MCF 10A (cell line): ENCODE results near the gene CD47. TPM values are rescaled to one million over a fixed set of nuclear protein-coding genes. Genes with fewer than 3 reads are reported as not detected.

Experiments
- BruUV-seq: library from RNA; stranded (reverse); fragments of 400-500 nt; replicated peaks from 2 replicates; lab custom pipeline; 2021; lab: Mats Ljungman, UMichigan
- CTCF ChIA-PET: fragments of 300-600 bp; sonication (Branson Sonifier 250); formaldehyde crosslinking; extraction: SDS; loops from one replicate; lab custom pipeline; 2021; ENCODE audit warnings: antibody characterized with exemption, inconsistent platforms; lab: Yijun Ruan, JAX
- POLR2A ChIA-PET: fragments of 300-600, 350-650 bp; sonication (Branson Sonifier 250); formaldehyde crosslinking; extraction: SDS; loops from one replicate; lab custom pipeline; 2020; ENCODE audit warnings: antibody characterized with exemption, inconsistent platforms; lab: Yijun Ruan, JAX
- DNase-seq: peaks from one replicate; pipeline ENCODE4 v3.0.0-alpha.2; 2018; ENCODE audit not compliant: unreplicated experiment
- H3K27ac Mint-ChIP-seq: one replicate; pipeline ENCODE4 v1.8.0; 2022; ENCODE audit warnings: mild to moderate bottlenecking, low read depth, mixed read lengths; ENCODE audit not compliant: unreplicated experiment
- H3K27me3 Mint-ChIP-seq: one replicate; pipeline ENCODE4 v1.8.0; 2022; ENCODE audit warnings: mixed read lengths; ENCODE audit not compliant: insufficient read depth, unreplicated experiment
- H3K36me3 Mint-ChIP-seq: one replicate; pipeline ENCODE4 v1.8.0; 2022; ENCODE audit warnings: mild to moderate bottlenecking, moderate library complexity, mixed read lengths; ENCODE audit not compliant: insufficient read depth, unreplicated experiment
- H3K4me1 Mint-ChIP-seq: one replicate; pipeline ENCODE4 v1.8.0; 2022; ENCODE audit warnings: mixed read lengths; ENCODE audit not compliant: insufficient read depth, unreplicated experiment
- H3K4me3 Mint-ChIP-seq: one replicate; pipeline ENCODE4 v1.8.0; 2022; ENCODE audit warnings: mild to moderate bottlenecking, moderate library complexity, mixed read lengths; ENCODE audit not compliant: unreplicated experiment
- H3K9me3 Mint-ChIP-seq: one replicate; pipeline ENCODE4 v1.8.0; 2022; ENCODE audit warnings: mixed read lengths; ENCODE audit not compliant: unreplicated experiment
- intact Hi-C: fragments of 100-400 bp; cut with micrococcal nuclease; formaldehyde crosslinking; loops from 2 replicates; pipeline ENCODE4 v1.14.1; 2022
- total RNA-seq: library from RNA; stranded (reverse); gene quantifications from 2 replicates; pipeline ENCODE4 v1.2.3, GENCODE V29; 2022
- TF ChIP-seq, protein P1 (sequence below): fragments of 200-600 bp; IDR thresholded peaks from one replicate; pipeline ENCODE4 v1.8.0; 2022; ENCODE audit warnings: antibody characterized with exemption, mild to moderate bottlenecking; ENCODE audit not compliant: unreplicated experiment

Gene CD47
- total RNA-seq, 1 experiment from 2014 or later: 28.5 TPM

GRCh38 chr3:108001457-108001856, 89.4 kb downstream of the CD47 start:
- intact Hi-C loops: no loop called here
- Mint-ChIP-seq H3K27me3 (no peaks in the 10 kb centered on the region), H3K4me3 (no peak overlapping the region), H3K27ac (peak overlapping the region; percentile 49), H3K4me1 (peaks cover 33% of the 10 kb centered on the region), H3K9me3 (no peaks in the 10 kb centered on the region), H3K36me3 (peaks cover 7% of the 10 kb centered on the region)
- POLR2A ChIA-PET: interaction anchor here (0.8 to 2.5 kb wide), 3 partner anchors 9 to 20 kb away, joined by 3 to 16 read pairs (median 3); no protein-coding TSS in a partner anchor
- CTCF ChIA-PET: interaction anchor here (1.0 kb wide), 1 partner anchor 62 kb away, joined by 3 read pairs; no protein-coding TSS in a partner anchor
- TF ChIP-seq, protein P1, sequence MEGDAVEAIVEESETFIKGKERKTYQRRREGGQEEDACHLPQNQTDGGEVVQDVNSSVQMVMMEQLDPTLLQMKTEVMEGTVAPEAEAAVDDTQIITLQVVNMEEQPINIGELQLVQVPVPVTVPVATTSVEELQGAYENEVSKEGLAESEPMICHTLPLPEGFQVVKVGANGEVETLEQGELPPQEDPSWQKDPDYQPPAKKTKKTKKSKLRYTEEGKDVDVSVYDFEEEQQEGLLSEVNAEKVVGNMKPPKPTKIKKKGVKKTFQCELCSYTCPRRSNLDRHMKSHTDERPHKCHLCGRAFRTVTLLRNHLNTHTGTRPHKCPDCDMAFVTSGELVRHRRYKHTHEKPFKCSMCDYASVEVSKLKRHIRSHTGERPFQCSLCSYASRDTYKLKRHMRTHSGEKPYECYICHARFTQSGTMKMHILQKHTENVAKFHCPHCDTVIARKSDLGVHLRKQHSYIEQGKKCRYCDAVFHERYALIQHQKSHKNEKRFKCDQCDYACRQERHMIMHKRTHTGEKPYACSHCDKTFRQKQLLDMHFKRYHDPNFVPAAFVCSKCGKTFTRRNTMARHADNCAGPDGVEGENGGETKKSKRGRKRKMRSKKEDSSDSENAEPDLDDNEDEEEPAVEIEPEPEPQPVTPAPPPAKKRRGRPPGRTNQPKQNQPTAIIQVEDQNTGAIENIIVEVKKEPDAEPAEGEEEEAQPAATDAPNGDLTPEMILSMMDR: no peak
- DNase-seq: peak; percentile 83
- no TSS peak for BruUV-seq

DNA sequence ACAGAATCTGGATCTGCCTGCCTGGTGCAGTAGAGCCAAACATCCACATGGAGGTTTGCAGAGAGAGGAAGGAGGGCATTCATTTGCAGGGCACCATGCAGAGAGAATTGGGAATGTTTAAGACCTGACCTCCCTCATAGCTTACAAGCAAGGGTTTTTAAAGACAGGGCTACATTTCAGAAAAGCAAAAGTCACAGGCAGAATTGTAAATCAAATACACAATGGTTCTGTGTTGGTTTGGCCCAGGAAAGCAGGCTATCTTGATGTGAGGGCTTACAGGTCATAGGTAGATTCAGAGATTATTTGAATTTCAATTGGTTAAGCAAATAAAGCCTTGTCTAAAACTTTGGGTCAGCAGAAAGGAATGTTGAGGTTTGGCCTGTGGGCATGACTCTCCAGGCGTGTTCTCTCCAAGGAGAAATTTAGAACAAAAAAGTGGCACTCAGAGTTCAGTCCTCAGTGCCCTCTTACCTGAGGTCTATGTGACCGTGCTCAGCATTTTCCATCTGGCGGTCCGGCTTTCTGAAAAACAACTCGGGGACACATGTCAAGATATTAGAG, 91.5 kb downstream of the CD47 start:
- intact Hi-C loops: no loop called here
- Mint-ChIP-seq H3K27ac (peak overlapping the region; percentile 74), H3K27me3 (no peaks in the 10 kb centered on the region), H3K4me3 (peak overlapping the region; percentile 24), H3K4me1 (peaks cover 29% of the 10 kb centered on the region), H3K36me3 (peaks cover 7% of the 10 kb centered on the region), H3K9me3 (no peaks in the 10 kb centered on the region)
- TF ChIP-seq, protein P1: no peak
- BruUV-seq: no TSS peak
- ChIA-PET POLR2A (interaction anchor here (0.8 to 1.3 kb wide), 2 partner anchors 12 to 90 kb away, joined by 3 to 4 read pairs; no protein-coding TSS in a partner anchor), CTCF (interaction anchor here (0.6 kb wide), 2 partner anchors 71 to 343 kb away, joined by 3 read pairs; no protein-coding TSS in a partner anchor)
- peak; percentile 55 for DNase-seq

- H3K4me1 Mint-ChIP-seq: peaks cover 45% of the 10 kb centered on the region
- no TSS peak for BruUV-seq
- ChIA-PET CTCF (no interaction called here), POLR2A (no interaction called here)
- H3K9me3 Mint-ChIP-seq: no peaks in the 10 kb centered on the region
- peak overlapping the region; percentile 17 for H3K27ac Mint-ChIP-seq
- H3K27me3 Mint-ChIP-seq: no peaks in the 10 kb centered on the region
- no peak for DNase-seq
- intact Hi-C loops: no loop called here
- H3K36me3 Mint-ChIP-seq: peaks cover under 1% of the 10 kb centered on the region
- no peak overlapping the region for H3K4me3 Mint-ChIP-seq
- TF ChIP-seq, protein P1: no peak
Observed at GRCh38 chr3:107997671-107998070, 93.2 kb downstream of the CD47 start.

GRCh38 chr3:107995823-107996222, 95.0 kb downstream of the CD47 start:
- DNase-seq: no peak
- TF ChIP-seq, protein P1: no peak
- ChIA-PET CTCF (no interaction called here), POLR2A (interaction anchor here (3.0 kb wide), 1 partner anchor 9 kb away, joined by 14 read pairs; no protein-coding TSS in a partner anchor)
- H3K27me3 Mint-ChIP-seq: no peaks in the 10 kb centered on the region
- H3K27ac Mint-ChIP-seq: no peak overlapping the region
- peaks cover 32% of the 10 kb centered on the region for H3K4me1 Mint-ChIP-seq
- no peak overlapping the region for H3K4me3 Mint-ChIP-seq
- no peaks in the 10 kb centered on the region for H3K36me3 Mint-ChIP-seq
- BruUV-seq: no TSS peak
- intact Hi-C loops: no loop called here
- no peaks in the 10 kb centered on the region for H3K9me3 Mint-ChIP-seq
